HG03039 (cell line): ENCODE measurements around the gene FBXW8.

Experiments
- ATAC-seq: cut with Tn5 transposase; IDR thresholded peaks from one replicate; pipeline ENCODE4 v1.9.1; 2021; ENCODE audit warnings: mild to moderate bottlenecking, moderate library complexity; ENCODE audit not compliant: unreplicated experiment

FBXW8 gene

GRCh38 chr12:116887244-116887643 lies 23.5 kb upstream of the FBXW8 start:
- no peak for ATAC-seq

- no peak for ATAC-seq
Measured at GRCh38 chr12:116887897-116888296, 22.9 kb upstream of the FBXW8 start.

DNA sequence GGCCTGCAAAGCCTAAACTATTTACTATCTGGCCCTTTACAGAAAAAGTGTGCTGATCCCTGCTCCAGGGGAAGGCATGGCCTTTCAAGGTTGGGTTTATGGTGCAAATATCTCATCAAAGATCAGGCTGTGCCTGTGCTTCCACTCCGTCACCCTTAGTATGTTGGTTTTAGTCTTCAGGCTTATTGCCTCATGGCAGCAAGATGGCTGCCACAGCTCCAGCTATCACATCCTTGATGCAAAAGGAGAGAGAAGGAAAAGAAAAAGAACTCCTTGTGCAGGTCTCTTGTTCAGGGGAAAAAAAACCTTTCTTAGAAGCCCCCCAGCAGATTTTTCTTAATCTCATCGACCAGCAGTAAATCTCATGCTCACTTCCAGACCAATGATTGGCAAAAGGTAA lies 20.4 kb upstream of the FBXW8 start:
- ATAC-seq: no peak

- no peak for ATAC-seq
Measured at GRCh38 chr12:116891019-116891418, 19.7 kb upstream of the FBXW8 start.

DNA sequence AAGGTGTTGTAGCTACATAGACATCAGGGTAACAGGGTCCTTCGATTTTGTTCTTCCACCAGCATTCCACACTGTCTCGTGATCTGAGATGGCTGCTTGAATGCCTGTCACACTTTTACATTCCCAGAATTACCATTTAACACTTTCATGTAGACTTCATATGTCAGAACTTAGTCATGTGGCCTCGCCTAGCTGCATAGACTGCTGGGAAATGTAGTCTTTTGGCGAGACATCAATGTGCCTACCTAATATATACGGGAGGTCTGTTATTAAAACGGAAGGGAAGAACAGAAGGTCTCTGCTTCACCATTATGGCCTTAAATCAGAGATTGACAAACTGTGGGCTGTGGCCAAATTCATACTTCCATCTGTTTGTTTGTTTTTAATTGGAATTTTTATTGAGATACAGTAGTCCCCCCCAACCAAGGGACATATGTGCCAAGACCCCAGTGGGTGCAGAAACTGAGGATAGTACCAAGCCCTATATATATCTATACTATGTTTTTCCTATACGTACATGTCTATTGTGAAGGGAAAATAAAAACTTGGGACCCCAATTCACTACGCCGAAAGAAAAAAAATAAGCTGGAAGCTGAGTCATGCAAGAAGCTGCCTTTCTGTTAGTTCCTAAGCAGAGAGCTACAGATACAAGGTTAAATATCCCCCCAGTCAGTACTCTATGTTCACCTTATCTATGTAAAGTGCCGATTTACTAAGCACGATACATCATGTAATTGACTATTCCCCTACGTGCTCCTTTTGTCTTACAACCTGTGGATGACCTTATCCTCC lies 18.2 kb upstream of the FBXW8 start:
- no peak for ATAC-seq

- no peak for ATAC-seq
Measured at GRCh38 chr12:116894913-116895312, 15.8 kb upstream of the FBXW8 start.

DNA sequence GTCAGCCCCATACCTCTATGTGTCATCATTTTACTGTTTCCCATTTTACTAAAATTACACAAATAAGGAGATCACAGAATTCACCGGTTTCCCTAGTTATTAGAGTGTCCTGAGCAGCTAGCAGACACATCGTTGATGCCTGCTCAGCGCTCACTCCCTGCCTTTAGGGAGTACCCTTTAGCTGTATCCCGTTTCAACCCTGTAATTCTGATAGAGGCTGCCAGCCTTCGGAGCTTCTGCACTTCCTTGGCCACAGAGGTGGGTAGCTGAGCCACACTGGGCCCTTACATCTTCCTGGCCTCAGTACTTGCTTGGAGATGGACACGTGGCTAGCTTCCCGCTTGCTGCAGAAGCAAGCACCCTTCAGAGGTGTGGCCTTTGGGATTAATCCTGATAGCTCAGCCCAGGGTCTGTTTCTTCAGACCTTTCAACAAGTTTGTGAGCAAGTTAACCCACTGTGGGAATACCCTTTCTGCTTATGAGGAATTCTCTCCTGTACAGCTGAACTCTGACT lies 14.3 kb upstream of the FBXW8 start:
- ATAC-seq: no peak

GRCh38 chr12:116897476-116897875 lies 13.3 kb upstream of the FBXW8 start:
- ATAC-seq: no peak

DNA sequence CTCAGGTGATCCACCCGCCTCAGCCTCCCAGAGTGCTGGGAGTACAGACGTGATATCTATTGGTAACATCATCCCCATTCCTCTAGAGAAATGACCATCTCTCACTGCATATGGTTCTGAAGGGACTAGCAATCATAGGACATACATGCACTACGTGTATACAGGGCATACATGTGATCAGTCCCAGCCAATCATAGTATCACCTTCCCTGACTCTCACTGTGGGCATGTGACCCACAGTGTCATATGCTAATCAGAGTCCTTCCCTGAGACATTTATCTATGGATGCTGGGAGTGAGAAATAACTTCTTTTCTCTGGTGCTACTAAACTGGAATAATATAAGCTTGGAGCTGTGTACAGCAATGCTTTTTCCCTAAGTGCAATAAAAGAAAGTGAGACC lies 12.1 kb upstream of the FBXW8 start:
- ATAC-seq: no peak

DNA sequence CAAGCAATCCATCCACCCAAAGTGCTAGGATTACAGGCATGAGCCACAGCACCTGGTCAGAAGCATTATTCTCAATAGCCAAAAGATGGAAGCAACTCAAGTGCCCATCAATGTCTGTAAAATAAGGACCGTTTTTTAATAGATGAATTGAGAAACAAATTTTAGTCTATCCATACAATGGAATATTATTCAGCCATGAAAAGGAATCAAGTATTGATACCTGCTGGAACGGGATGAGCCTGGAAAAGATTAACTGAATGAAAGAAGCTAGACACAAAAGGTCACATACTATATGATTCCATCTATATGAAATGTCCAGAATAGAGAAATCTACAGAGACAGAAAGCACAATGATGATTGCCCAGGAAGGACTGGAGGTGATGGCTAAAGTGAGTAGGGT lies 9.1 kb upstream of the FBXW8 start:
- no peak for ATAC-seq

- ATAC-seq: no peak
Measured at GRCh38 chr12:116903818-116904217, 6.9 kb upstream of the FBXW8 start.

DNA sequence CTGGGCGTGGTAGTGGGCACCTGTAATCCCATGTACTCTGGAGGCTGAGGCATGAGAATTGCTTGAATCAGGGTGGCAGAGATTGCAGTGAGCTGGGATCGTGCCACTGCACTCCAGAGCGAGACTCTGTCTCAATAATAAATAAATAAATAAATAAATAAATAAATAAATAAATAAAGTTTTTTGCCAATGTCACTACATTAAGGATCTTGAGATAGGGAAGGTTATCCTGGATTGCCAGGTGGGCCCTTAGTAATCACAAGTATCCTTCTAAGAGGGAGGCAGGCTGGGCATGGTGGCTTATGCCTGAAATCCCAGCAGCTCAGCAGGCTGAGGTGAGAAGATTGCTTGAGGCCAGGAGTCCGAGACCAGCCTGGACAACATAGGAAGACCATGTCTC lies 4.5 kb upstream of the FBXW8 start:
- ATAC-seq: no peak

GRCh38 chr12:116910280-116910644 lies 488 bp upstream of the FBXW8 start:
- no peak for ATAC-seq

- no peak for ATAC-seq
Measured at GRCh38 chr12:116915326-116915725, 4.6 kb downstream of the FBXW8 start.

DNA sequence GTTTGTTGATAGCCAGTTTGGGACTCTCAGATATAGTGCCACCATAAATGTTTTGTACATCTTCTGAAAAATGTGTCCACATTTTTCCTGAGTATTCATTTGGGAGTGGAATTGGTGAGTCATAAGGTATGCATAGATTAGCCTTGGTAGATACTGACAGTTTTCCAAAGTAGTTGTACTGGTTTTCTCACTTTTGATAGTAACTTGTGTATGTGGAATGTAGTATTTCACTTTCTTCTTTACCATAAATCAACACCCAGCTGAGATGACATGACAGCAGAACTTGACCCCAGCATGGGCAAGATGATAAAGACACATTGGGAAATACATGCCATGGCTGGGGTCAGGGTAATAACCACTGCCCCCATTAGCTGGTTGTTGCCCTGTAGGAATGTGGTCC lies 5.4 kb downstream of the FBXW8 start:
- no peak for ATAC-seq

- no peak for ATAC-seq
Measured at GRCh38 chr12:116916714-116917114, 6.0 kb downstream of the FBXW8 start.

- no peak for ATAC-seq
Measured at GRCh38 chr12:116918464-116918863, 7.7 kb downstream of the FBXW8 start.

GRCh38 chr12:116919247-116919661 lies 8.5 kb downstream of the FBXW8 start:
- ATAC-seq: no peak

- no peak for ATAC-seq
Measured at GRCh38 chr12:116919706-116920485, 9.1 kb downstream of the FBXW8 start.

DNA sequence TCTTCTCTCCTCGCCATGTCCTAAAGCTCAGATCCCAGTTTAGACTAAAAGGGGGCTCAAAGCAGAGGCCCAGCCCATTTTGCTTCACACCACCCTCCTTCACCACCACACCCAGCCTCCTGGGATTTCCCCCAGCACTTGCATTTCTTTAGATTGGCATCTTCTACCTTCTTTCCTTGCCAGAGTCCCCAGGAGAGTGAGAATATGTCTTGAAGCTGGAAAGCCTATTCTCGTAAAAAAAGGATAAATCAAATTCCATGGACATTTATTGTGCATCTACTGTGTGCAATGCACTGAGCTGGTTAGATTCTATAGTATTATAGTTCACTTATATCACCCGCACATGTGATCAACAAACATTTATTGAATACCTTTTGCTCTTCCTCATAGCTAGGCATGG lies 10.2 kb downstream of the FBXW8 start:
- no peak for ATAC-seq

DNA sequence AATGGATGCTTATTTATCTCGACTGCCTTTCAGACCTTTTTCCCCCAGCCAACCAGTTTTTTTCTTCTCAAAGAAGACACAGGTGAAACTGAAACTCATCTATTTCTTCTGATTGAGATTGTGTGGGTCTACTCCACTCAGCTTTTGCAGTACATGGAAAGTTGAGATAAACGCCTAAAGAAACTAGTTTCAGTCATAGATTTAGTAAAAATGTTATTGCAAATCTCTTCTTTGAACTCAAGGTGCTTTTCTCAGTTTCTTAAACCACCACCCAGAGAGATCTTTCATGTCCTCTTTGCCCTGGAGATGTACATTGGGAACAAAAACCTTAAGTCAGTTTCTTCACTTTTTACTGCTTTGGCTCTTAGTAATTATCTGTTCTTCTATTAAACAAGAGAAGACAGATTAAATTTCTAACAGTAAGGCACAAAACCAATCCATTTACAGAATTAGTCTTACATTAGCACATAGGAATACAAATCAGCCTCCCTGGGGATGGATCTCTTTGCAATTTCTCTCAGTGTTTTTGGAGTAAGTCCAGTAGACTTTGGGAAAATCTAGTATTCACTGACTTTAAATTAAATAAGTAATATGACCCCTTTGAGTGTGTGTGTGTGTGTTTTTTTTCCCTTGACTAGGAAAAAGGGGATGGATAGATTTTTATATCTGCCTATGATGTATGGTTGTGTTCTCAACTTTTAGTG lies 11.6 kb downstream of the FBXW8 start:
- peak; percentile 62 for ATAC-seq
